GM21423 (cell line): ENCODE results near the gene DCAF4.
"Not testable (repeated sequence)": the region's sequence is repeated elsewhere in the genome, so short reads cannot be mapped to it uniquely, and the experiment has no call there.

Experiments used
- ATAC-seq: cut with Tn5 transposase; IDR thresholded peaks from one replicate; pipeline ENCODE4 v1.9.1; 2021; ENCODE audit warnings: mild to moderate bottlenecking, moderate library complexity; ENCODE audit not compliant: unreplicated experiment

DCAF4 gene

GRCh38 chr14:72929316-72930080 is 3.2 kb downstream of the DCAF4 start:
- no peak for ATAC-seq

DNA sequence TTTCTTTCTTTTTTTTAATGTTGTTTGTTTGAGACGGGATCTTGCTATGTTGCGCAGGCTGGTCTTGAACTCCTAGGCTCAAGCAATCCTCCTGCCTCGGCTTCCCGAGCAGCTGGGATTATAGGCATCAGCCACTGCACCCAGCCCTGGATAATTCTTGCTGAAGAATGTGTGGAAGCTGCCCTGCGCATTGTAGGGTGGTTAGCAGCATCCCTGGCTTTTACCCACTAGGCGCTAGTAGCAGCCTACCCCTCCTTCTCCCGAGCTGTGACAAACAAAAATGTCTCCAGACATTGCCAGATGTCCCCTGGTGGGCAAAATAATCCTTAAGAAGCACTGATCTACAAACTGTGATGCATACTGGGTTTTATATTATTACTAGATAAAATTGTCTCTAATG is 6.6 kb downstream of the DCAF4 start:
- ATAC-seq = no peak

DNA sequence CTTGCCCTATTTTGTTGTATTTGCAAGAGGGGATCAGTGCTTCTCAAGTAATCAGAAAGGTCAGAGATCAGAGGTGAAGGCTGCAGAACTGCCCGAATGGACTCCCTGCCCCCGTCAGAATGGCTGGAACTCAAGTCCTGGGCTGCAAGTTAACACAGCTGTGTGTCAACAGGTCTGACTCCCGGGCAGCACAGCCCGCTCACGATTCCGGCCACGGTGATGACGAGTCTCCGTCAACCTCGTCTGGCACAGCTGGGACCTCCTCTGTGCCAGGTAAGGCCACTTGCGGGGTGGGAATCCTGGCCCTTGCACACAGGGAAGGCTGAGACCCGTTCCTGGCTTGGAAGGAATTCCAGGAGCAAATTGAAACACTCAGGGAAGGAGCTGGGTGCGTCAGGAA is 13.4 kb downstream of the DCAF4 start:
- no peak for ATAC-seq

DNA sequence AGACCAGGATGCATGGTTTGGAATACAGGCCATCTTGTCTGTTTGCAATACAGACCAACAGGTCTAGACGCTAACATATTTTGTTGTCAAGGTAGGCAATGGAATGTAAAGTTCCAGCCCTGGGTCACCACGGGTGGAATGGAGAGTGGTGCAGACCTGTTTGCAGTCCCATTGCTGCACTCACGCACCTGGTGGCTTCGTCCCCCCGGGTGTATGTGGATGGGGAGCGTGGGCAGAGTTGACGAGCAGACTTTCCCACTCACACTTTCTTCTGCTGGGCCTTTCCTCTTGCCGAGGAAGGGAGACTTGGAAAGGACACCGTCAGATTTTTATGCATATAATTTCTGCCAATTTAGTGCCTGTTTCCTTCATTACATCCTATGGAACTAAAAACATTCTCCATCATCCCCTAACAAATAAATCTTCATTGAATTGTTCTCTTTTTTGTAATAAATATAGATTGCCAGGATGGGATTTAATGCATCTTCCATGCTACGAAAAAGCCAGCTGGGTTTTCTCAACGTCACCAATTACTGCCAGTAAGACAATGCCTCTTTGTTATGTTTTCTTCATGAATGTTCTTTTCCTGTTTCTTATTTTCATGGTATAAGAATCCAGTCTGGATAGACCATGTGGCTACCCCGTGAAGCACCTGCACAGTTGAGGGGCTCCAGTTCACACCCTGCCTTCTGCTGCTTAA is 15.2 kb downstream of the DCAF4 start:
- no peak for ATAC-seq

DNA sequence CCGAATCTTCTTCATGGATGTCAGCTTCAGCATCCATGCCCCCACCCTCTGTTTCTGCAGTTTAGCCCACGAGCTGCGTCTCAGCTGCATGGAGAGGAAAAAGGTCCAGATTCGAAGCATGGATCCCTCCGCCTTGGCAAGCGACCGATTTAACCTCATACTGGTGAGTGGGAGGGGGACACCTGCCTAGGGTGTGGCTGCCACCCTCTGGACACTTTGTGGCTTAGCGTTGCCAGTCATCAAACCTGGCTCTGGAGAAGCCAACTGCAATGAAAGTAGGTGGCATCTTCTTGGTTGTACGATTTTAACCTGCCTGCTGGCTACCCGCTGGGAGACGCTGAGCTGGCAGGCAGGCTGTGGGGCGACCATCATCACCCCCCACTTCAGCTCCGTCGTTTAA is 16.7 kb downstream of the DCAF4 start:
- no peak for ATAC-seq

DNA sequence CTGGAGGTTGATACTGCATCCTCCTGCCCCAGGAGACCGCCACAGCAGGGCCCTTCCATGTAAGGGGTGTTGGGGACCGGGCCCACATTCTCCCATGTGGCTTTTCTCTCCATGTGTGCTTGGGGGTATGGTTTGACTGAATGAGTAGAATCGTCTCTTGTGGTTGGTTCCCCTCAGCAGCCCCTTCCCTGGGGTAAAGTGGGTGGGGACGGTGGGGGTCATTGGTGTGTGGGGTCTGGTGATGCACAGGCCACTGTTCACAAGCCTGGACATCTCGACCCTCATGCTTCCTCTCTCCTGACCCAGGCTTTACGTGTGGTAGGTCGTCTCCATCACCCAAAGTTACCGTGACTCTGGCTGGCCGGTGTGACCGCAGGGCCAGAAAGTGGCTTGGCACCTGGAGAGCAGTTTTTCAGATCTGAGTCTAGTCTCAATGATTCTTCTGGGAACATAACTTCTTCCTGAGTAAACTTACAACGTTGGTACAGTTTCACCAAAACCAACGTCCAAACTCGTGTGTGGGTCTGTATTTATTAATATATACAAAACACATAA is 17.7 kb downstream of the DCAF4 start:
- no peak for ATAC-seq

GRCh38 chr14:72945356-72946027 is 19.2 kb downstream of the DCAF4 start:
- ATAC-seq = no peak

GRCh38 chr14:72946491-72946890 is 20.2 kb downstream of the DCAF4 start:
- no peak for ATAC-seq

GRCh38 chr14:72947366-72948160 is 21.3 kb downstream of the DCAF4 start:
- no peak for ATAC-seq

DNA sequence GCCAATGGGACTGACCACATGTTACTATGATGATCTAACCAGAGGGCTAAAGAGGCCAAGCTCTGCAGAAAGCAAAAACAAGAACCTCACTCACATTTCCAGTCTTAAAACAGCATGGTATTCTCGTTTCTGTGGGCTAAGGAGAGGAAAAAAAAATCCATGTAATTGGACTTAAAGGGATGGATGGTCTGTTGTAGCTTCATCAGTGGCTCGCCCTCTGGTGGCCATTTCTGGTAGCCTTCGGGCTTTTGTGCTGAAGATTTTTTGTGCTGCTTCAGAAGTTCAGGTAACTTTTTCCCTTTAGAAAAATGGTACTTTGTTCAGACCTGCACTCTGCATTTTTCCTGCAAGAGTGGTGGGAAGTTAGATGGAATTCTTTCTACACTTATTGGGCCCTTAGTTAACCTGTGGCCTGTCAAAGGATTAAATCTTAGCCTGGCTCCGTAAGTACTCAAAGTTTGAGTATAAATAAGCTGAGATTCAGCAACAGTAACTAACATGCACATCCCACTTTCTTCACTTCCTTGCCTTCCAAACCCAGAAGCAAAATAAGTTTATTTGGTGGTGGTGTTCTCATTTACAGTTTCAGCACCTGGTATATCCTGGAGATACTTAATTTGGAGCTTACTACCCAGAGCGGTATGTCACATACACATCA is 22.3 kb downstream of the DCAF4 start:
- ATAC-seq = no peak

DNA sequence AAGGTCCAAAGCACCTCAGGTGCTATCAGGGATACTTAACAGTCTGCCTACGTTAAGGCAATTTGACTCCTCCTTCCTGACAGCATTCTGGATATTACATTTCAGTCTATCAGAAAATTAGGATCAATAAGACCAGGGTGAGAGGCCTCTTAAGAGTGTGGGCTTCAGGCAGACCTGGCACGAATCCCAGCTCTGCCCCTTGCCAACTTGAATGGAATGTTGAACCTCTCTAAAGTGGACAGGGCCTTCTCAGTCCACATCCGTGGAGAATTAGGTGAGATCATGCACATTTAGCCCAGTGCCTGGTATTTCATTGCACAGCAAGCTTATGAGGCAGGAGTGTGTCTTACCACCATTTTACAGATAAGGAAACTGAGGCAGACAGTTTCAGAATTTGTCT is 25.9 kb downstream of the DCAF4 start:
- ATAC-seq = no peak

GRCh38 chr14:72956741-72957140 is 30.5 kb downstream of the DCAF4 start:
- ATAC-seq = not testable (repeated sequence)

- no peak for ATAC-seq
Observed at GRCh38 chr14:72957213-72957612, 30.9 kb downstream of the DCAF4 start.

- ATAC-seq = no peak
Observed at GRCh38 chr14:72958548-72958947, 32.3 kb downstream of the DCAF4 start.

GRCh38 chr14:72961016-72961415 is 34.8 kb downstream of the DCAF4 start:
- ATAC-seq = not testable (repeated sequence)

DNA sequence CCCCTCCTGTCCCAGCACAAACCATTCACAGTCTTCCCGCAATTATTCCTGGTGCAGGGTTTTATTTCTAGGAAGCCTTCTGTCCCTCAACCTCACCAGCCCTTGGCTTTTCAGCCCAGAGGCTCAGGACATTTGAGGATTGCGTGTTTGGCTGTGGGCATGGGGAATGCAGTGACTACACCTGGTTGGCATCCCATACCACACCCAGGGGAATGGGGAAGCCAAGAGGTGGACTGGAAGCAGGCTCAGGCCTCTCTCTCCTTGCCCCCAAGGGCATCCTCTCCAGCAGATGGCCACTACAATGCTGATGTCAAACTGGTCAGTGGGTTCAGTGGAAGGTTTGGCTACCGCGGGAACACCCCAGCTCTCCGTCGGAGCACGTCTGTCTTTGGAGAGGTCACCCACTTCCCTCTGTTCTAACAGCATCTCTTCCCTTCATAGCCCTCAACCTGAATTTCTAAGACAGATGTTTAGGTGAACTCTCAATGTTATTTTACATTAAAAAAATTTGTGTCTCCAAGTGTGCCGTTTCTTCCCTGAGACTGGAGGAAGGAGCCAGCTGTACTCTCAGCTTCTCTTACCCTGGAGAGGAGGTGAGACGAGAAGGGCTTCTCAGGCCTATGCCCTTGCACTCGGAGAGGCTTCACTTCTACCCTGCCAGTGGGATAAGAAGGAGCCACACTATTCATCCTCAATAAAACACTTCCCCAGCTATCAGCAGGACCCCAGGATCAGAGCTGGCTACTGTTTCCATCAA is 35.5 kb downstream of the DCAF4 start:
- no peak for ATAC-seq

DNA sequence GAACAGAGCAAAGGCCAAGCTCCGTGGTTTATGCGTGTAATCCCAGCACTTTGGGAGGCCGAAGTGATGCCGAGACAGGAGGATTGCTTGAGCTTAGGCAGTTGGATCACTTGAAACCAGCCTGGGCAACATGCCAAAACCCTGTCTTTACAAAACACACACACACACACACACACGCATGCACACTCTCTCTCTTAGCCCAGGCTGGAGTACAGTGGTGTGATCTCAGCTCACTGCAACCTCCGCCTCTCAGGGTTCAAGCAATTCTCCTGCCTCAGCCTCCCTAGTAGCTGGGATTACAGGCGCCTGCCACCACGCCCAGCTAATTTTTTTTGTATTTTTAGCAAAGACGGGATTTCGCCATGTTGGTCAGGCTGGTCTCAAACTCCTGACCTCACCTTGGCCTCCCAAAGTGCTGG is 36.1 kb downstream of the DCAF4 start:
- not testable (repeated sequence) for ATAC-seq

DNA sequence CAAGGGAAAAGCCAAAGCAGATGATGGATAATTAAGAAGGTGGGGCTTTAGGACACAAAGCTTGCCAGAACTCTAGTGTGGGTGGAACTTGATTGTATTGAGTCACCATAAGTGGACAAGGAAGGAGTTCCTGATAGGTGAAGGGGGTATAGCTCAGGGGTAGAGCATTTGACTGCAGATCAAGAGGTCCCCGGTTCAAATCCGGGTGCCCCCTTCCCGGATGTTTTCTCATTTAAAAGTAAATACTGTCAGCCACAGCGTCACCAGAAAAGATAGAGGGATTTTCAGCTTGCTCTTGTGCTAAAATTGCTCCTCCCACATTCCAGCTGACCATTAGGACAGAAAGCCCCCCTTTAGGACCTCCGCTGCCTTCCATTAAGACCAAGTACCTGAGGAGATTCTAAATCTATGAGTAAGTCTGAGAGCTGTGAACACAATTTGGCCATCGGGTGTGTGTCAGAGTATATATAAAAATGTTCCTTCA is 36.6 kb downstream of the DCAF4 start:
- ATAC-seq = no peak

- no peak for ATAC-seq
Observed at GRCh38 chr14:72965249-72965648, 39.0 kb downstream of the DCAF4 start.
